PC-3 (cell line): ENCODE results near the gene MID1. TPM values are rescaled to one million over a fixed set of nuclear protein-coding genes. Genes with fewer than 3 reads are reported as not detected.

Experiments used
- ATAC-seq: fragments of 200-7000 bp; cut with Tn5 transposase; 2 replicates; pipeline ENCODE4 v1.9.1; 2020; ENCODE audit warnings: mild to moderate bottlenecking, moderate library complexity
- BruUV-seq: library from RNA; stranded (reverse); fragments of 400-500 nt; replicated peaks from 2 replicates; lab custom pipeline; 2021; lab: Mats Ljungman, UMichigan
- CTCF ChIA-PET: fragments of 300-600 bp; sonication (Branson Sonifier 250); formaldehyde crosslinking; loops from one replicate; lab custom pipeline; 2022; ENCODE audit warnings: antibody characterized with exemption; lab: Charles Lee
- POLR2A ChIA-PET: fragments of 300-600 bp; sonication (Branson Sonifier 250); formaldehyde crosslinking; loops from one replicate; lab custom pipeline; 2022; ENCODE audit warnings: antibody characterized with exemption; ENCODE audit not compliant: unreplicated experiment; lab: Charles Lee
- DNase-seq: peaks from one replicate; pipeline ENCODE4 v3.0.0-alpha.2; 2015
- H2AFZ ChIP-seq: fragments of 300-600 bp; sonication (generic); 2 replicates; pipeline ENCODE4 v1.6.0; 2016; ENCODE audit warnings: antibody characterized with exemption, low read length
- H3F3A ChIP-seq: fragments of 300-600 bp; sonication (generic); one replicate; pipeline ENCODE4 v1.6.0; 2017; ENCODE audit warnings: antibody characterized with exemption, low read length, control low read depth, mild to moderate bottlenecking; ENCODE audit not compliant: unreplicated experiment
- H3K27ac ChIP-seq: fragments of 300-600 bp; sonication (generic); 2 replicates; pipeline ENCODE4 v1.5.1; 2016; ENCODE audit warnings: mild to moderate bottlenecking, low read length
- H3K27me3 ChIP-seq: fragments of 300-600 bp; sonication (generic); 2 replicates; pipeline ENCODE4 v1.6.1; 2016; ENCODE audit warnings: low read length, mixed read lengths
- H3K36me3 ChIP-seq: fragments of 300-600 bp; sonication (generic); 2 replicates; pipeline ENCODE4 v1.6.1; 2016; ENCODE audit warnings: low read depth, mixed run types, low read length, mixed read lengths
- H3K4me1 ChIP-seq: fragments of 300-600 bp; sonication (generic); 2 replicates; pipeline ENCODE4 v1.5.1; 2016; ENCODE audit warnings: low read length; ENCODE audit not compliant: insufficient read depth
- H3K4me2 ChIP-seq: fragments of 300-600 bp; sonication (generic); 2 replicates; pipeline ENCODE4 v1.6.0; 2016; ENCODE audit warnings: low read length
- H3K4me3 ChIP-seq: fragments of 300-600 bp; sonication (generic); 2 replicates; pipeline ENCODE4 v1.5.1; 2016; ENCODE audit warnings: mild to moderate bottlenecking, low read length, mixed read lengths
- H3K79me2 ChIP-seq: fragments of 300-600 bp; sonication (generic); 2 replicates; pipeline ENCODE4 v1.6.1; 2017; ENCODE audit warnings: low read length, mixed read lengths
- H3K9ac ChIP-seq: fragments of 300-600 bp; sonication (generic); 2 replicates; pipeline ENCODE4 v1.6.0; 2016; ENCODE audit warnings: mild to moderate bottlenecking, low read length
- H3K9me2 ChIP-seq: fragments of 300-600 bp; sonication (generic); replicated peaks from 2 replicates; pipeline ENCODE4 v1.6.1; 2016; ENCODE audit warnings: mixed run types, low read length, mixed read lengths
- H3K9me3 ChIP-seq: fragments of 300-600 bp; sonication (generic); 2 replicates; pipeline ENCODE4 v1.6.1; 2016; ENCODE audit warnings: low read length, mixed read lengths
- H4K20me1 ChIP-seq: fragments of 300-600 bp; sonication (generic); 2 replicates; pipeline ENCODE4 v1.6.1; 2016; ENCODE audit warnings: low read length, mixed read lengths
- EZH2 ChIP-seq: fragments of 300-600 bp; sonication (generic); IDR thresholded peaks from one replicate; pipeline ENCODE4 v1.6.1; 2017; ENCODE audit warnings: antibody characterized with exemption, mild to moderate bottlenecking, low read length; ENCODE audit not compliant: unreplicated experiment
- EZH2phosphoT487 ChIP-seq: fragments of 300-600 bp; sonication (generic); IDR thresholded peaks from 2 replicates; pipeline ENCODE4 v1.6.1; 2018; ENCODE audit warnings: mild to moderate bottlenecking, antibody characterized with exemption, low read length, borderline replicate concordance
- intact Hi-C: fragments of 100-400 bp; cut with micrococcal nuclease; formaldehyde crosslinking; loops from 2 replicates; pipeline ENCODE4 v1.9.0; 2023
- total RNA-seq: library from RNA; depleted of rRNA; stranded (reverse); fragments of >200 nt; gene quantifications from 2 replicates; pipeline ENCODE4 v1.2.3, GENCODE V29; 2014
- TF ChIP-seq, protein P1 (sequence below): fragments of 300-600 bp; sonication (generic); conservative IDR thresholded peaks from 2 replicates; pipeline ENCODE4 v1.5.1; 2017; ENCODE audit warnings: antibody characterized with exemption, low read depth, mild to moderate bottlenecking, low read length

The MID1 gene
- total RNA-seq, 1 experiment from 2014 or later = 21.9 TPM

- BruUV-seq = no TSS peak
- CTCF ChIA-PET = interaction anchor here (0.5 kb wide), 1 partner anchor 39 kb away, joined by 7 read pairs; no protein-coding TSS in a partner anchor
Observed at GRCh38 chrX:10525381-10526120, 94.8 kb downstream of the MID1 start.

GRCh38 chrX:10524578-10524977, 95.8 kb downstream of the MID1 start:
- Histone ChIP-seq H3K9me3 (no peaks in the 10 kb centered on the region), H3K4me1 (peaks cover 9% of the 10 kb centered on the region), H3K36me3 (no peaks in the 10 kb centered on the region), H3K4me3 (no peak overlapping the region), H3K9me2 (no peaks in the 10 kb centered on the region), H3K79me2 (no peaks in the 10 kb centered on the region), H4K20me1 (no peaks in the 10 kb centered on the region), H3K27ac (no peak overlapping the region), H3F3A (no peaks in the 10 kb centered on the region), H3K27me3 (no peaks in the 10 kb centered on the region), H3K4me2 (no peak overlapping the region), H3K9ac (no peak overlapping the region), H2AFZ (no peak overlapping the region)
- ChIA-PET CTCF (no interaction called here), POLR2A (no interaction called here)
- no peak for ATAC-seq
- intact Hi-C loops = no loop called here
- BruUV-seq = no TSS peak
- DNase-seq = no peak
- TF ChIP-seq EZH2phosphoT487 (no peak), EZH2 (no peak)
- TF ChIP-seq, protein P1, sequence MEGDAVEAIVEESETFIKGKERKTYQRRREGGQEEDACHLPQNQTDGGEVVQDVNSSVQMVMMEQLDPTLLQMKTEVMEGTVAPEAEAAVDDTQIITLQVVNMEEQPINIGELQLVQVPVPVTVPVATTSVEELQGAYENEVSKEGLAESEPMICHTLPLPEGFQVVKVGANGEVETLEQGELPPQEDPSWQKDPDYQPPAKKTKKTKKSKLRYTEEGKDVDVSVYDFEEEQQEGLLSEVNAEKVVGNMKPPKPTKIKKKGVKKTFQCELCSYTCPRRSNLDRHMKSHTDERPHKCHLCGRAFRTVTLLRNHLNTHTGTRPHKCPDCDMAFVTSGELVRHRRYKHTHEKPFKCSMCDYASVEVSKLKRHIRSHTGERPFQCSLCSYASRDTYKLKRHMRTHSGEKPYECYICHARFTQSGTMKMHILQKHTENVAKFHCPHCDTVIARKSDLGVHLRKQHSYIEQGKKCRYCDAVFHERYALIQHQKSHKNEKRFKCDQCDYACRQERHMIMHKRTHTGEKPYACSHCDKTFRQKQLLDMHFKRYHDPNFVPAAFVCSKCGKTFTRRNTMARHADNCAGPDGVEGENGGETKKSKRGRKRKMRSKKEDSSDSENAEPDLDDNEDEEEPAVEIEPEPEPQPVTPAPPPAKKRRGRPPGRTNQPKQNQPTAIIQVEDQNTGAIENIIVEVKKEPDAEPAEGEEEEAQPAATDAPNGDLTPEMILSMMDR = no peak

More at GRCh38 chrX:10525381-10526120, 94.8 kb downstream of the MID1 start:
- H3K27ac ChIP-seq = no peak overlapping the region
- no peaks in the 10 kb centered on the region for H3K27me3 ChIP-seq
- POLR2A ChIA-PET = no interaction called here
- no peaks in the 10 kb centered on the region for H3K9me3 ChIP-seq
- no peak overlapping the region for H3K9ac ChIP-seq
- no peaks in the 10 kb centered on the region for H3K79me2 ChIP-seq
- H3K4me3 ChIP-seq = no peak overlapping the region
- TF ChIP-seq, protein P1 = no peak
- no peak for TF ChIP-seq EZH2
- no peak for TF ChIP-seq EZH2phosphoT487
- no peaks in the 10 kb centered on the region for H4K20me1 ChIP-seq
- no peak for DNase-seq
- H3K4me2 ChIP-seq = no peak overlapping the region
- H3F3A ChIP-seq = no peaks in the 10 kb centered on the region
- H3K9me2 ChIP-seq = no peaks in the 10 kb centered on the region
- ATAC-seq = no peak
- intact Hi-C loops = no loop called here
- H3K36me3 ChIP-seq = no peaks in the 10 kb centered on the region
- H2AFZ ChIP-seq = no peak overlapping the region
- peaks cover 13% of the 10 kb centered on the region for H3K4me1 ChIP-seq

DNA sequence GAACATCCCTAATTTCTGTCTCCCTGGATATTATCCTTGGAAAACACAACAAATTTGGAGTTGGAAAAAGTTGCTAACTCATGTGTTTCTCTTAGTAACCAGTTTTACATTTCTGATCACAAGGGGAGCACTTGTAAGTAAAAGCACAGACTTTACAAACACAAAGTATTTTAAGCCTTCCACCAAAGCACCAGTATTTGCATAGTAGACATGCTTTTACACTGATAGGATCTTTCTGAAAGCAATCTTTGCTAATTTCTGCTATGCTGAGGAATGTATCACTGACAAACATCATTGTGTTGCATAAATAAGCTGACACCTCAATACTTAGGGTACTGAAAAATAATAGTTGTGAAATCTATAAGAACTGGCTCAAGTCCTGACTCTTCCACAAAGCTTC, 100.6 kb downstream of the MID1 start:
- Histone ChIP-seq H3K9me3 (no peaks in the 10 kb centered on the region), H2AFZ (no peak overlapping the region), H3K79me2 (no peaks in the 10 kb centered on the region), H3K27ac (no peak overlapping the region), H3K36me3 (no peaks in the 10 kb centered on the region), H3K4me3 (no peak overlapping the region), H3K4me1 (no peaks in the 10 kb centered on the region), H3K9ac (no peak overlapping the region), H3K9me2 (no peaks in the 10 kb centered on the region), H4K20me1 (no peaks in the 10 kb centered on the region), H3K4me2 (no peak overlapping the region), H3K27me3 (no peaks in the 10 kb centered on the region), H3F3A (no peaks in the 10 kb centered on the region)
- intact Hi-C loops = no loop called here
- DNase-seq = no peak
- BruUV-seq = no TSS peak
- ATAC-seq = no peak
- ChIA-PET POLR2A (no interaction called here), CTCF (no interaction called here)
- no peak for TF ChIP-seq EZH2
- TF ChIP-seq, protein P1 = no peak
